Activated effector memory CD4-positive, alpha-beta T cell treated with anti-CD3 and anti-CD28 coated beads, Interleukin-2, amount 50 U/mL, for 16 hours (primary cell): ENCODE measurements around the gene HIVEP3.

ENCODE experiments used
- DNase-seq: peaks from one replicate; pipeline ENCODE4 v3.0.0-alpha.2; 2020

HIVEP3 gene

GRCh38 chr1:41475346-41475745 is 443.4 kb downstream of the HIVEP3 start:
- DNase-seq, result no peak

- DNase-seq, result no peak
These were observed 444.0 kb downstream of the HIVEP3 start for GRCh38 chr1:41474490-41475271.

GRCh38 chr1:41473738-41474362 is 444.9 kb downstream of the HIVEP3 start:
- DNase-seq, result no peak

GRCh38 chr1:41471658-41472057 is 447.1 kb downstream of the HIVEP3 start:
- no peak for DNase-seq

GRCh38 chr1:41469706-41470105 is 449.0 kb downstream of the HIVEP3 start:
- DNase-seq, result no peak

GRCh38 chr1:41468122-41468762 is 450.5 kb downstream of the HIVEP3 start:
- DNase-seq, result no peak

- DNase-seq, result no peak
These were observed 451.0 kb downstream of the HIVEP3 start for GRCh38 chr1:41467673-41468072.

GRCh38 chr1:41466146-41466545 is 452.6 kb downstream of the HIVEP3 start:
- no peak for DNase-seq

- DNase-seq, result no peak
These were observed 453.0 kb downstream of the HIVEP3 start for GRCh38 chr1:41465741-41466140.

- DNase-seq, result no peak
These were observed 453.8 kb downstream of the HIVEP3 start for GRCh38 chr1:41464885-41465284.

GRCh38 chr1:41463516-41463915 is 455.2 kb downstream of the HIVEP3 start:
- DNase-seq, result no peak

GRCh38 chr1:41462680-41463004 is 456.1 kb downstream of the HIVEP3 start:
- DNase-seq, result no peak

GRCh38 chr1:41461790-41462679 is 456.7 kb downstream of the HIVEP3 start:
- DNase-seq, result no peak

- DNase-seq, result no peak
These were observed 461.7 kb downstream of the HIVEP3 start for GRCh38 chr1:41456847-41457540.
